ENCODE results near the gene C1orf52.

C1orf52 gene

DNA sequence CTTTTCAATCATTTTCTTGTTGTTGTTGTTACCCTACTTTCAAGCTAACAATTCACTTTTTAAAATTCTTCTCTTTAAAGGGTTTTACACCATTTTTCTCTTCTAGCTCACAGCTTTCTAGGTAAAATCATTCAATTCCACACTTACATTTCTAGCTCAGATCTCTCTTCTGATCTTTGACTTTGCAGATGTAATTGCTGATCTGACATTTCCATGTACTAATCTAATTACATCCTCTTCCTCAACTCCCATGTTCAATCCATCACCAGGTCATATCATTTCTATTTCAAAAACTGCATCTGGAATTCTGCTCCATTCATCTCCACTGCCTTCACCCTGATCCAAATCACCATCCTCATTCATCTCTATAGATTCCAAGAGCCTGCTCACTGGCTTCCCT, 13.9 kb upstream of the C1orf52 start:
- no peak overlapping the region for H3K4me3 ChIP-seq (ENCODE audit: low read length)

DNA sequence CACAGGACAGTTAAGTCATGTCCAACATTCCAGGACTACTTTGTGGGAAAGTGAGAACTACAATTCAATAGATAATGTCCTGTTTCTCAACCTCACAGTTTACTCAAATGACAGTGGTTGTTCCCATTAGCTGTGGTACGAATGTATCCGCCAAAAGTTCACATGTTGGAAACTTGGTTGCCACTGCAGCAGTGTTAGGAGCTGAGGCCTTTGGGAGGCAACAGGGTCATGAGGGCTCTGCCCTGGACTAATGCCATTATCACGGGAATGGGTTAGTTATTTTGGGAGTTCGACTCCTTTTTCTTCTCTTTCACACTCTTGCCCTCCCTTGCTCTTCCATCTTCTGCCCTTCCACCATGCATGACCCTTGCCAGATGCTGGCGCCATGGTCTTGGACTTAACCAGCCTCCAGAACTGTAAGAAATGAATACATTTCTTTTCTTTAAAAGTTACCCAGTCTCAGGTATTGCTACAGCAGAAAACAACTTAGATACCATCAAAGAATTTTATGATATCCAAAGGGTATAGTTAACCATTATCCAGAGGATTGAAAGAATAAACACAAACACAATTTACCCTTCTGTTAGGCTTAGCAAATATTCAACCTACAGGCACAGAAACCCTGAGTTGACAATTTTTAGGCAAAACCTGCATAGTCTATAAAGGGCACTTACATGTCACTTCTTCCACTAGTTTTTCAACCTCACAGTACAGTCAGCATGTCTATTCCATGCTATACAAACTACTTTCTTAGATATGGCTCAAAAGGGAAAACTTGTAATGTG, 9.5 kb upstream of the C1orf52 start:
- DNase-seq (ENCODE audit: low read depth) = no peak
- TF ChIP-seq, protein P1, sequence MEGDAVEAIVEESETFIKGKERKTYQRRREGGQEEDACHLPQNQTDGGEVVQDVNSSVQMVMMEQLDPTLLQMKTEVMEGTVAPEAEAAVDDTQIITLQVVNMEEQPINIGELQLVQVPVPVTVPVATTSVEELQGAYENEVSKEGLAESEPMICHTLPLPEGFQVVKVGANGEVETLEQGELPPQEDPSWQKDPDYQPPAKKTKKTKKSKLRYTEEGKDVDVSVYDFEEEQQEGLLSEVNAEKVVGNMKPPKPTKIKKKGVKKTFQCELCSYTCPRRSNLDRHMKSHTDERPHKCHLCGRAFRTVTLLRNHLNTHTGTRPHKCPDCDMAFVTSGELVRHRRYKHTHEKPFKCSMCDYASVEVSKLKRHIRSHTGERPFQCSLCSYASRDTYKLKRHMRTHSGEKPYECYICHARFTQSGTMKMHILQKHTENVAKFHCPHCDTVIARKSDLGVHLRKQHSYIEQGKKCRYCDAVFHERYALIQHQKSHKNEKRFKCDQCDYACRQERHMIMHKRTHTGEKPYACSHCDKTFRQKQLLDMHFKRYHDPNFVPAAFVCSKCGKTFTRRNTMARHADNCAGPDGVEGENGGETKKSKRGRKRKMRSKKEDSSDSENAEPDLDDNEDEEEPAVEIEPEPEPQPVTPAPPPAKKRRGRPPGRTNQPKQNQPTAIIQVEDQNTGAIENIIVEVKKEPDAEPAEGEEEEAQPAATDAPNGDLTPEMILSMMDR (IDR thresholded peaks at IDR 0.05; ENCODE audit: insufficient read depth, low read depth, low read length, missing control alignments) = no peak
- no peak overlapping the region for H3K4me3 ChIP-seq (ENCODE audit: low read length)

More for the DNA sequence above, 13.9 kb upstream of the C1orf52 start:
- TF ChIP-seq, protein P1 (IDR thresholded peaks at IDR 0.05; ENCODE audit: insufficient read depth, low read depth, low read length, missing control alignments) = no peak
- no peak for DNase-seq (ENCODE audit: low read depth)

- TF ChIP-seq, protein P1 (IDR thresholded peaks at IDR 0.05; ENCODE audit: insufficient read depth, low read depth, low read length, missing control alignments) = no peak
- no peak for DNase-seq (ENCODE audit: low read depth)
- no peak overlapping the region for H3K4me3 ChIP-seq (ENCODE audit: low read length)
These were observed 7.9 kb upstream of the C1orf52 start for GRCh38 chr1:85267313-85267712.

GRCh38 chr1:85264150-85264549, 4.7 kb upstream of the C1orf52 start:
- H3K4me3 ChIP-seq (ENCODE audit: low read length) = no peak overlapping the region
- TF ChIP-seq, protein P1 (IDR thresholded peaks at IDR 0.05; ENCODE audit: insufficient read depth, low read depth, low read length, missing control alignments) = no peak
- DNase-seq (ENCODE audit: low read depth) = peak; percentile 50

GRCh38 chr1:85262985-85263384, 3.5 kb upstream of the C1orf52 start:
- H3K4me3 ChIP-seq (ENCODE audit: low read length) = no peak overlapping the region
- no peak for DNase-seq (ENCODE audit: low read depth)
- TF ChIP-seq, protein P1 (IDR thresholded peaks at IDR 0.05; ENCODE audit: insufficient read depth, low read depth, low read length, missing control alignments) = no peak

DNA sequence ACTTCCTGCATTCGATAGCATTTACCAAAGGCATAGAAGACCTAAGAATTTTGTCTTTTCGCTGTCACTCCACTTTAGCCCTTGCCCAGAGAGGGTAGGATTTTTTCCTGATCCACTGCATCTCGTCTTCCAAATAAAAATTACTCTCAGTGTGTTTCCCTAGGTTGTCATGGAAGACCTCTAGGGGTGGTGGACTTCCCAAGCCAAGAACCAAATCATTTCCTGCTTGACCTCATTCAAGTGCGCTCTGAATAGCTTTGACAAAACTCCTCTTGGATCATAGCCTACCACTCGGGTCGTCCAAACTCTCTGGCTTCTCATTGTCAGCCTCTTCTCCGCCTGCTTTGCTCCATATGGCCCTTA, 431 bp upstream of the C1orf52 start:
- peak overlapping the region; percentile 85 for H3K4me3 ChIP-seq (ENCODE audit: low read length)
- DNase-seq (ENCODE audit: low read depth) = no peak

More for the DNA sequence above, 431 bp upstream of the C1orf52 start:
- TF ChIP-seq, protein P1 (IDR thresholded peaks at IDR 0.05; ENCODE audit: insufficient read depth, low read depth, low read length, missing control alignments) = no peak

Data from epithelial cell of esophagus (primary cell).